ENCODE data around the gene CDH4. TPM values are rescaled to one million over a fixed set of nuclear protein-coding genes. Genes with fewer than 3 reads are reported as not detected.

Gene CDH4
- total and polyA plus RNA-seq, 2 of the 4 experiments (the other 2 are of a cell fraction): 1.6 to 3.5 TPM

- no peaks in the 10 kb centered on the region; the same call in 1 of the 2 replicates for H3K27me3 ChIP-seq (ENCODE audit: control insufficient read depth, insufficient read depth, low read length)
- intact Hi-C loops (cut with micrococcal nuclease): no loop called here
- H4K5ac ChIP-seq (ENCODE audit: low read depth, low read length): no peak overlapping the region
- H3K9me3 ChIP-seq (ENCODE audit: control insufficient read depth, insufficient read depth, low read length): no peaks in the 10 kb centered on the region
- H3K18ac ChIP-seq (ENCODE audit: low read depth, low read length): no peak overlapping the region
- H2BK20ac ChIP-seq (ENCODE audit: low read depth, low read length): no peak overlapping the region
- H3K4me1 ChIP-seq (ENCODE audit: control insufficient read depth, insufficient read depth, low read length): no peaks in the 10 kb centered on the region
- no peaks in the 10 kb centered on the region for H3K9me1 ChIP-seq (ENCODE audit: insufficient read depth, low read length)
- H2AK9ac ChIP-seq (replicated peaks; ENCODE audit: low read depth, low read length, poor library complexity): no peak overlapping the region
- H2BK15ac ChIP-seq (ENCODE audit: low read depth, low read length): no peak overlapping the region
- no peak overlapping the region for H2BK120ac ChIP-seq (ENCODE audit: low read depth, low read length)
- no TSS peak for BruUV-seq (replicated peaks)
- no peak overlapping the region for H4K8ac ChIP-seq (ENCODE audit: low read depth in 2 of 2, low read length in 2 of 2)
- peak overlapping the region; percentile 21 for H2AFZ ChIP-seq (replicated peaks; ENCODE audit: low read length, poor library complexity)
- H4K91ac ChIP-seq (ENCODE audit: insufficient read depth, low read depth, low read length): no peak overlapping the region
- H3K4ac ChIP-seq (ENCODE audit: low read depth, low read length): no peak overlapping the region
- in situ Hi-C loops (cut with MboI; ENCODE audit: low sequenced_read_pairs): no loop called here
- no peak overlapping the region for H3K14ac ChIP-seq (replicated peaks; ENCODE audit: low read depth, low read length)
- H3K23ac ChIP-seq (ENCODE audit: low read depth, low read length): no peak overlapping the region
- ATAC-seq (ENCODE audit: low read depth) (no peak), DNase-seq (no peak)
- no peaks in the 10 kb centered on the region for H4K20me1 ChIP-seq (ENCODE audit: insufficient read depth, low read length)
- POLR2A ChIA-PET (ENCODE audit: unreplicated experiment): no interaction called here
- dilution Hi-C loops (cut with HindIII; ENCODE audit: low sequenced_read_pairs, unreplicated experiment): no loop called here
- H3K27ac ChIP-seq (ENCODE audit: insufficient read depth, low read length): no peak overlapping the region
- H3K79me1 ChIP-seq (ENCODE audit: low read depth in 1 of 2, low read length in 2 of 2): no peaks in the 10 kb centered on the region
- H3K9ac ChIP-seq (ENCODE audit: low read depth, low read length): no peak overlapping the region
- no peaks in the 10 kb centered on the region for H3K36me3 ChIP-seq (ENCODE audit: control insufficient read depth, insufficient read depth, low read length)
- no peak overlapping the region for H3K4me2 ChIP-seq (ENCODE audit: low read depth, low read length)
- no peak overlapping the region for H3K56ac ChIP-seq (ENCODE audit: extremely low read depth, insufficient read depth, low read length)
- H2BK5ac ChIP-seq (ENCODE audit: low read depth, low read length, poor library complexity, severe bottlenecking): no peak overlapping the region
- WGBS, 2 experiments (ENCODE audit: extremely low coverage in 2 of 2, insufficient read length in 1 of 2): 80% methylated on average over 3 of the region's 10 CpGs; no CpG with 5 or more reads in 1 of the 2 experiments
- CTCF ChIA-PET: no interaction called here
- H3K4me3 ChIP-seq (ENCODE audit: insufficient read depth, low read depth, low read length): no peak overlapping the region
- H2AK5ac ChIP-seq (ENCODE audit: low read depth, low read length): no peak overlapping the region
- TF ChIP-seq POLR2A (IDR thresholded peaks at IDR 0.05; ENCODE audit: low read depth, low read length) (no peak), MAZ (IDR thresholded peaks at IDR 0.05; ENCODE audit: borderline replicate concordance, low read depth, low read length) (no peak), NFE2L2 (IDR thresholded peaks at IDR 0.05; ENCODE audit: low read depth, low read length) (no peak), CEBPB (IDR thresholded peaks at IDR 0.05; ENCODE audit: low read depth, low read length) (no peak), MXI1 (IDR thresholded peaks at IDR 0.05; ENCODE audit: borderline replicate concordance, low read depth, low read length) (no peak), CTCF (conservative IDR thresholded peaks at IDR 0.05; ENCODE audit: low read depth, low read length) (no peak), RAD21 (IDR thresholded peaks at IDR 0.05; ENCODE audit: low read length) (no peak), RCOR1 (IDR thresholded peaks at IDR 0.05; ENCODE audit: insufficient replicate concordance, low read length) (no peak), ELK1 (IDR thresholded peaks at IDR 0.05; ENCODE audit: borderline replicate concordance, low read depth, low read length) (no peak), BHLHE40 (IDR thresholded peaks at IDR 0.05; ENCODE audit: low read depth, low read length) (no peak), RFX5 (IDR thresholded peaks at IDR 0.05; ENCODE audit: low read depth, low read length) (no peak), MAFK (IDR thresholded peaks at IDR 0.05; ENCODE audit: low read depth, low read length) (no peak), SMC3 (IDR thresholded peaks at IDR 0.05; ENCODE audit: low read depth, low read length) (no peak), USF2 (IDR thresholded peaks at IDR 0.05; ENCODE audit: low read depth, low read length) (no peak), FOS (IDR thresholded peaks at IDR 0.05; ENCODE audit: low read depth, low read length) (no peak), CHD1 (IDR thresholded peaks at IDR 0.05; ENCODE audit: low read depth, low read length) (no peak)
These were observed 376.4 kb downstream of the CDH4 start for GRCh38 chr20:61628480-61628879.

All from IMR-90 (cell line).